NCI-H2081 treated with DMSO at 0.1 percent for 48 hours (cell line): Measurements from ENCODE around the gene KCNG2.

Experiments
- DNase-seq: peaks from one replicate; lab custom pipeline; 2025; lab: John Stamatoyannopoulos, UW

Gene KCNG2

DNA sequence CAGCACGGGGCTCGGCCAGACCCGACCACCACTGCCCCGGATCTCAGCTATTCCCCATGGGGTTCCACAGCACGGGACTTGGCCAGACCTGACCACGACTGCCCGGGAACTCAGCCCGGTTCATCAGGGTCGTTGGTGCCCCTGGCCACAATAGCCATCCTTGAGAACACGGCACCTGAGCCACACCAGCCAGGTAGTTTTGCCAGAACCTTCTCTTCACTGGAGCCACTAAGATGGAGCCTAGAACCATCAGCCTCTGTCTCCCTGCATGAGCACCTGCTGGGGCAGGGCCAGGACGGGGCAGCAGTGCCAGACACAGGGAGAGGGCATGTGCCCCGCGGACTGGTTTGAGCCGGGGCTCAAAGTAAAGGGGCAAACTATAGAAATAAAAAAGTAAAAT, 11.4 kb upstream of the KCNG2 start:
- DNase-seq, result no peak

DNA sequence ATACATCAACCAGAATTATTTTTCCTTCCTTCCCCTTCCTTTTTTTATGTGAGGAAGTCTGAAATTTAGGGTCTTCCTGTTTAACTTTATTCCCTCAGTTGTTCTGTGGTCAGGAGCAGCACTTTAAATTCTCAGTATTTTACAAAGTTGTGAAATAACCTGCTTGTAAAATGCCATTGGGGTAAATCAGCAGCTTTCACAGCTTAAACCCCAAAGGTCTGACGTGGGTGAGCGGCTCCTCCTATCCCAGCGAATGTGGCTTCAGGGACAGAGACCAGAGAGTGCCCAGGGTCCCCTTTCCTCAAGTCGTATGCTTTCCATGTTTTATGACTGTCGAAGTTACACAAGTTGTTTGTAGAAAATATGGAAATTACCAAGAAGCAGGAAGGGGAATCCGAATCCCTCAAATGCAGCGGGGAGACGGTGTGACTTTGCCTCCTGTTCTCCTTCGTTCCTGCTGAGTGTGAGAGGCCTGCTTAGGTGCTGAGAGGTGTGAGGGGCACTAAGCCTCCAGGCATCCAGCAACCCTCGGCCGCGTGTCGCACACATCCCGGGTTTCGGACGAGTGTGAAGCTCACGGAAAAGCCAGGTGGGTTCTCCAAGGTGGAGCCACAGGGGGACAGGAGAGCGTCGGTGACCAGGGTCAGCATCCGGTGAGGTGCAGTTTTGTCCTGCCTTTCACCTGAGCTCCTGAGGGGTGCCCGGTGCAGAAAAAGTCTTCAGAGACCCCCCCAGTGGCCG, 10.8 kb upstream of the KCNG2 start:
- DNase-seq, result no peak

DNA sequence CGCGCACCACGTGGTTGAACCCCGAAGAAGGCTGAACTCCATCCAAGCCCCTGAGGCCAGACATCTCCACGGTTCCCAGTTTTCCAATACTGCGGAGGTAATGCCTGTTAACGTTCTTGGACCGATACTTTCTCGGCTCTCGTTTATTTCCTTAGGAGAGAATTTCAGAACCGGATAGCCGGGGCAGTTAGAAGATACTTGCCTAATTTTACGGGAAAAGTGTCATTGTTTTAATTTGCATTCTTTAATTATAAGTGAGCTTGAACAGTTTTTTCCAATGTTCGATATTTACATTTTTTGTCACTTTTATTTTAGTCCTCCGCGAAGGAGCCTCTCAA, 10.2 kb upstream of the KCNG2 start:
- no peak for DNase-seq

DNA sequence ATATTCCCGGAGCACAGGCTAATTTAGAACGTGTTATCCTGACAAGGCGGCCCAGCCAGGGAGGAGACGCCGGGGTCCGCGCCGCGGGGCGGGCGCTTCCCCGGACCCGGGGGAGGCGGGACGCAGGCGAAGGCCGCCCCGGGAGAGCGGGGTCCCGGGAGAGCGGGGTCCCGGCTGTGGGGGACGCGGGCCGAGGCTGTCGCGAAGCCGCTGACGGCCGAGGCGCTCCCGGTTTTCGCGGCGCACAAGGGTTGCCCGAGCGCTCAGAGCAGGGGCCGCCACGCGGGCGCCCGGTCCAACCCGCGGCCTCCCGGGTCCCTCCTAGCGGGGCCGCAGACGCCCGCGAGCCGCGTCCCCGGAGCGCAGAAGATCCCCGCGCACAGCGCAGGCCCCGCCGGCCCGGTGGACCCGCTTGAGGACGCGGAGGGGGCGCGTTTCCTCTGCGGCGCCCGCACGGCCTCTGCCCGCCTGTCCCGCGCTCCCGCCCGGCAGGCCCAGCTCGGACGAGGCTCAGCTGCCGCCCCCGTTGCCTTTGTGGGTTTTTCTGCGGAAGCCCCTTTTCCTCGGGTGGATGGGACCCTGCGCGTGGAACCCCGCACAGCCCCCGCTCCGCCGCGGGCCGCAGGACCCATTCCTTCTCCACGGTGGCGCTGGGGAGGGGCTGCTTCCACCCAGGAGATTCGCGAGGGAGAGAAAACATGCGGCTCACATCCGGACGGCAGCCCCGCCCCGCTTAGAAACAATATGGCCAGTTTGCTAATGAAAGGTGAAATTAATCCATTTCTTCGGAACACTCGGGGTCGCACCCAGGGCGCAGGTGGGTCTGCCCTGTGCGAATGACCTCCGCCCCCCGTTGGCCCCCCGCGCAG, 9.6 kb upstream of the KCNG2 start:
- no peak for DNase-seq

DNA sequence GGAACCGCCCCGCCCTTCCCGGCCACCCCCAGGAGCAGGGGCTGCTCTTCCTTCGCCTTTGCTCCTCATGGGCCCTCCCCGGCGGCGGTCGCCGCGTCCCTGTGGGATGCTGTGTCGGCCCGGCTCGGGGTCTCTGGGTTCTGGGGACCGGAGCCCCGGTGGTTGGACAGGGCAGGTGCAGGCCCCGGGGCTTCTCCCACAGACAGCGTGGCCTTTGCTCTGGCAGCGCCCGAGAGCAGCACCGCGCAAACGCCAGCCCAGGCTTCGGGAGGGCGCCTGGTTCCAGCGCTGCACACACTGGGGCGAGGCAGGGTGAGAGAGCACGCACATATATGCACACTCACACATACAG, 9.0 kb upstream of the KCNG2 start:
- no peak for DNase-seq

DNA sequence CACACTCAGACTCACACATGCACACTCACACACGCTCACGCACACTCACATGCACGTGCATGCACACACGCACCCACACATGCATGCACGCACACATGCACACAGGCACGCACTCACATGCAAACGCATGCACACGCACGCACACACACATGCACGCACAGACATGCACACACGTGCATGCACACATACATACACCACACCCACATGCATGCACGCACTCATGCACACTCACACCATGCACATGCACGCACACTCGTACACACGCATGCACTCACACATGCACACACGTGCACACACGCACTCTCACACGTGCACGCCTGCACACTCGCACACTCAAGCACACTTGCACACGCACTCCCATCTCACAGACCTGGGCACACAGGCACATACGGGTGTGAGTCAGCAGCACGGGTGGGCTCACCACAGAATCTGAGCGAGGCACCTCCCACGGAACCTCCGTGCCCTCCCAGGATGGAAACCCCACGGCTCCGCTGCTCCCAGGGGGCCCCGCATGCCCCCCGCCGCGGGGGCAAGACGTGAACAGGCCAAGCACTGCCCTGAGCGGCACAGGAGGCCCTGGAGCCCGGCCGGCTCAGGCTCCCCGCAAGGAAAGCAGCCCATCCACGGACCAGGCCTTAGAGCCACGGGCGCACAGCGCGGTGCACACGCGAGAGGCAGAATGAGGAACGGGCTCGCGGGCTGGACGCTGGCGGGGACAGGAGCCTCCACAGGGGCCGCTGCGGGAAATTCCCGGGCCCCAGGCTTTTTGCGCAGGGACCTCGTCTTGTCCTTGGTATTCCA, 8.4 kb upstream of the KCNG2 start:
- no peak for DNase-seq

DNA sequence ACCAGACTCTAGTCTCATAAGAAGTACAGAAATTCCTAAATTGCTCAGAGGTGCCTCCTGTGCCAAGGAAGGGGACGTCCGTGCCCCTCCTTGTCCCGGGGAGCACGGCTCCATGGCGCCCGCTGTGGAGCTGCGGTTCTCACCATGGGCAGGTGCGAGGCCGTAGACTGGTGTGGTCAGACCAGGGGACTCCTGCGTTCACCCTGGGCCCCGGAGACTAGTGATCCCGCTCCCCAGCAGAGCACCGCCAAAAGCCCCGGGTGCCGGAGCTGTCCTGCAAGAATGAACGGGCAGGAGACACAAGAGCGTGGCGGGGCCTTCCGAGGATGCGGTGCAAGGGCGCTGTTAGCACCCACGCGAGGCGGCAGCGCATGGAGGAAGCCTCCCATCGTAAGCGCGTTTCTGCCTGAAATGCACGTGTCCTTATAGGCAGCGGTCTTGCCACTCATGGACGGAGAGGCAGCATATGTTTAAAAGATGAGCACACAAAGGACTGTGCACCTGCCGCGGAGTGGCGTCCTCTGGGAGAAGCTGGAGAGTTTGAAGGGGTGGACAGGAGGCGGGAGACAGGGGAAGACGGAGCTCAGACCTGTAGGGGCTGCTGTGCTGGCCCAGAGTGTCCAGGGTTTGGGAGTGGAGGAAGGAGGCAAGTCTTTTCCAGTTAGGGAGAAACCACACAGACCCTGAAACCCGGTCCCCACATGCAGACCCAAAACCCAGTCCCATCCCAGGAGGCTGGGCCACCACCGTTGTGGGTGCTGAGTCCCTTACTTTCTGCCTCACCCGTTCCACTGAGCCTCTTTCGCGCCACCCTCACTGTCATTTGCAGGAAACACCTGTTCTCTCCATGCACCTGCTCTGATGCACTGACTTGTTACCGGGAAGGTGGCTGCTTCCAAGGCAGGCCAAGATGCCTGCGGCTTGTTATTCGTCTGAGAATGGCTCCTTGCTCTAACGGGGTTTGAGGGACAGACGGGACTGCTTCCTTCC, 7.5 kb upstream of the KCNG2 start:
- no peak for DNase-seq

DNA sequence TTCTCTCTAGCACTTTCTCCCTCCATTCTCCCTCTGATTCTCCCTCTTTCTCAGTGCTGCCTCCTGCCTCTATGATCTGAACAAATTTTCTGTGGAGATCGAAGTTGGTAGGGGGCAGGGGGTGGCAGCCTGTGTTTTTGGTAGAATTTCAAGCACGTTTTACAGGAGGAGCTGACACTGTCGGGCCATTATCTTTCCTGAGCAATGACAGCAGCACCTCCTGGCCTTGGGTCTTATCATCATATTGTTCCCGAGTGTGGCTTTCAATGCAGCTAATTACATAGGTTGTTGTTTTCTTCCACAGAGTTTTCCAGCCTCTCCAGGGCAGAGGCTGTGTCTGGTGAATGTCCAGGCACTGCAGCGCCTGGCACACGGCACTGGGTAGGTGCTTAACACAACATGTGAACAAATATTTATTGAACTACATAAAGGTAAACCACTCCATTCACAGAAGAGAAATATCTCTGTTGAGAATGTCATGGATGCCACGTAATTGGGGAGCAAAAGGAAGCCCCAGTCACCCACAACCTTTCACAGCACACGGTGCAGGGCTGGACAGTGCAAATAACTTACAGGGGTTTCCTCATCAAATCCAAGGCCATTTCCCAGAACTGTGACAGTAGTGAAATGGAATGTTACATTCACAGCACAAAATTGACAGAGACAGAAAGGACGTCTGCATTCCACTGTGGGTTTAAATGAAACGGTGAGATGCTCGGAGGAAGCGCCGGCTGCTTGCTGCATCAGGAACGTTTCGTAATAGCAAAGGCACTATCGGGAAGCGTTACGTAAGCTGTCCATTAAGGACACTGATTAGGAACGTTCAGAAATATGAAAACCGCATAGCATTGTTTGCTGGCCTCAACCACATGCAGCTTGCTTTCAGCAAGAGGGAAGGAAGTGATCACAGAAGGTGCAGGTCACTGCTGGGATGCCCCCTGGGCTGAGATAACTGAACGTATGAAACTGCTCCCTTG, 6.5 kb upstream of the KCNG2 start:
- no peak for DNase-seq

DNA sequence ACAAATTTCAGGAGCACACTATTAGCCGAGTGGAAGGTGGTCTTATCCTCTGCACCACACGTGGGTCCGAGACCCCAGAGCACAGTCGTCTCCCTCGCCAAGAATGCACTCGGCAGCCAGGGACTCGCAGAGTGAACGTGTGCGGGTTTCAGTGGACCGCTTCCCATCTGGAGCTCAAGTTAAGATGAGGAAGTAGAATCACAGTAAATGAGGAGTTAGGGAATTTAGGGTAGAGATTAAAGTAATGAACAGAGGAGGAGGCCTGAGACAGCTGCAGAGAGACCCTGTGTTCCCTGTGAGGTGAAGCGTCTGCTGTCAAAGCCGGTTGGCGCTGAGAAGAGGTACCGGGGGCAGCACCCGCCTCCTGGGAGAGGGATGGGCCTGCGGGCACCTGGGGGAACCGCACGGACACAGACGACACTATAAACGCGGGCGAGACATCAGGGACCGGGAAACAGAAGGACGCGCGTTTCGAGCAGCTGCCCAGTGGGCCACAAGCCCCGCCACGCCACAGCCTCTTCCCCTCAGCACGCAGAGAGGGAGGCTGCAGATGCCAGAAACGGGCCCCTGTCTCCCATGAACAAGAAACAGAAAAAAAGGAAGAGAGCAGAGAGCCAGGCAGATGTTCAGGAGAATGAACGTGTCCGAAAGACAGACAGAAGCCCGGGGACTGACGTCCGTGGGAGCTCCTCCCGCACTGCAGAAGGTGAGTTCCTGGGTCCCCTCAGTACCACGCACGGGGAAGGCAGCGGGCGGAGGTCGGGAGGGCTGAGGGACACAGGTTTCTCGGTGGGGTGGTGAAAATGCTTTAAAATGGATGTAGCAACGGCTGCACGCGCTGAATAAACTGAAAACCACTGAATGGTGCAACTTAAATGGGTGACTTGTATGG, 5.4 kb upstream of the KCNG2 start:
- DNase-seq, result no peak

DNA sequence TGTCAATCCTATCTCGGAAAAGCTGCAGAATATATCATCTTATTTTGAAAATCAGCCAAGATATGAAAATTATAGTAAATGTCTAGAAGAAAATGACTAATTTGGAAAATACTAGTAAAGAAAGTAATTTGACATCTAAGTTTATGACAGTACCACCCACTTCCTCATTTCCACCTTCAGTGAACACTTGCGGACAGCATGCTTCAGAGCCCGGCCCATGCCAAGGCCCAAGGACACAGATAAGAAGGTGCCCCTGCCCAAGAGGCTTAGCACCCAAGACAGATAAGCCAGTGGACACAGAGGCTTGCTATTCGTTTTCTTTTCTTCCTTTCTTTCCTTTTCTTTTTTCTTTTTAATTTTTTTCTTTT, 4.8 kb upstream of the KCNG2 start:
- DNase-seq, result no peak

DNA sequence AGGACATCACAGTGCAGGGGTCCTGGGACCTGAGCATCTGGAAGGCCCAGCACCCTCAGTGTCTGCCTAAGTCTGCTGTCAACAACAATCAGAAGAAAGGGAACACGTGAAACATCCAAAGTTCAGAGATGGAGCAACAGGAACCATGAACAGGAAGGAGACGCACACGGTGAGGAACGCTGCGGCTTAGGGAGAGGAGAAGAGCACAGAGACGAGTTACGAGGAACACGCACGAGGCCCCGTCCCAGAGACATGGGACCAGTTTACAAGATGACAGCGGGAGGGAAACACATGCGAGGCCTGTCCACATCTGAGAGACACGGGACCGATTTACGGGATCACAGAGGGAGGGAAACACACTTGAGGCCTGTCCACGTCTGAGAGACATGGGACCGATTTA, 2.9 kb upstream of the KCNG2 start:
- no peak for DNase-seq

DNA sequence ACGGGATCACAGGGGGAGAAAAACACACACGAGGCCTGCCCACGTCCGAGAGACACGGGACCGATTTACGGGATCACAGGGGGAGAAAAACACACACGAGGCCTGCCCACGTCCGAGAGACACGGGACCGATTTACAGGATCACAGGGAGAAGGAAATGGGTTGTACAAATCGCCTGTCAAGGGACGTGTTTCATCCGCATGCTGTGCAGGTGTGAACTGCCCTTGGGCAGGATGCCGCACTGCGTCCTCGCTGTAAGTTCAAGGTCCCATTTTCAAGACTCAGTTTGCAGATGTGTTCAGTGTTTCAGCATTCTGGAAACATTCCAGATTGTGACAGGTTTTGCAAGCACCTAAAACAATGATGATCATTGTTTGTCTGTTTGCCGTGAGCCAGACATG, 2.3 kb upstream of the KCNG2 start:
- DNase-seq, result no peak

DNA sequence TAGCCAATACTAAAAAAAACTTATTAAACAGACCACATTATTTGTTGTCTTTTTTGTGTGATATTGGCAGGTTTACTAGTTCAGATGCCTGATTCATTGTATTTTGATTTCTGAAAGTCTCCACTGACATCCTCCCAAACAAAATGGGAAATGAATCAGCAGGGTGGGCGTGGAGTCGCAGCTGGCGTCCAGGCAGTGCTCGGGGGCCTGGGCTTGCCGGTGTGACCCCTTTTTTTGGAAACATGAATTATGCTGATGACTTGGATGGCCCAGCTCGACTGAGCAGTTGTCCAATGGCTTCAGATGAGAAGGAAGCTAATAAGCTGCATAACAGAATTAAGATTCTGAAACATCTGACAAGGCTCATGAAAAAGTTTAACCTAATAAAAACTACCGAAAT, 1.7 kb upstream of the KCNG2 start:
- DNase-seq, result no peak

DNA sequence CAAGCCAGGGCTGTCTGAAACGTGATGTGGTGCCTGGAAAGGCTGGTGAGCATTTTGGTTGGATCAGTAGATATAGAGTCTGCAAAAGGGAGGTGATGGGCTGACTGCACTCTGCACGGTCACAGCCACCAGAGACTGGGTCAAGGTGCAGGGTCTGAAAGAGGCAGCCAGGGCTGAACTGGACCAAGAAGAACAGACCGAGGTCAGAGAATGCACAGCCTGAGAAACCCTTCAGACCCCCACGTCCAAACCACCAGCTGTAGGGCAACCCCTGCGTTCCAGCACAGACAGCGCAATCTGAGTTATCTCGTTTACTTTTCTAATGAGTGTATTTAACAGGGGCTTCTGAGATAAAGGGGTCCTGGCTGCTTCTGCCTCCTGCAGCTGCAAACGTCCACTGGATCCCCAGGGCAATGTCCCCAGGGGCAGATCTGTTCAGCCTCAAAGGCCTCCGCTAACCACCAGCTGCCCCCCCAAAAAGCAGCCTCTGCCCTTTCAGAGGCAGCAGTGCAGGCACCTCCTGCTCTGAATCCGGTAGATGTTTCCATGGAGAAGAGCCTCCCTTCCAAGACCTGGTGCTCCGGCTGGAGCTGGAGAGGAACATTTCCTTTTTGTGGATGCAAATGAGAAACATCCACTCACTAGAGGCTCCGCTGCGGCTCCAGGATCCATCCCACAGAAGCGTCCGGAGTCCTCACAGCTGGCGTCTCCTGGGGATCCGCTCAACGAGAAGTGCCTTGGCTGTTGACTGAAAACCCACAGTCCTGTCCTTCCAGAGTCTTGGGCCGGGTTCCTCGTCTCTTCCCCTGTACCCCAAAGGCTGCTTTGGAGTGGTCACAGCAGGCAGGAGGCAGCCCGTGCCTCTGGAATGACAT, 970 bp upstream of the KCNG2 start:
- no peak for DNase-seq

DNA sequence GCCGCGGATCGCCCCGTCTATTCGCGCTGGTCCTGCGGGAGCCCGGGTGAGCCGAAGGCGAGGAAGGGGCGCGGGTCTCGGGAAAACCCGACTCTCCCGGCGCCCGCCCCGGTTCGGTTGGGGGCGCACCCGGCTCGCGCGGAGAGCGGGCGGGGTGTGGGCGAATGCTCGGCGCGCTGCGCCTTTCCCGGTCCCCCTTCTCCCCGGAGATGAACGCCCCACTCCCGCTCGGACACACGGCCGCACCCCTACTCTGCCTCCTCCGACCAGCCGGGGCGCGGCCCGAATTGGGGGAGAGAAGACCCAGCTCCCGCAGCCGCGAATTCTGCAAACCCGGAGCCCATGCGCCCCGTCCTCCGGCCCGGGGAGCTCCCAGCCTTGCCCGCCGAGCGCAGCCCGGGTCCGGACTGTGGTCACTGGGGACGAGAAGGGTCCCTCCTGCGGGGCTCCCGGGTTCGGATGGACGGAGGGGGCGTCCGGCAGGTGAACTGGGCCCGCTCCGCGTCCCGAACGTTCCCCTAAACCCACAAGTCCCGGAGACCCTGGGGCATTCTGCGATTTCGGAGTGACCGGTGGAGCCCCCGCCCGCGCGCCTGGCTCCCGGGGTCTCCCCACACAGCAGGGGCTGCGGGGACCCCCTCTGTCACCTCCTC, 734 bp downstream of the KCNG2 start:
- DNase-seq, result no peak

DNA sequence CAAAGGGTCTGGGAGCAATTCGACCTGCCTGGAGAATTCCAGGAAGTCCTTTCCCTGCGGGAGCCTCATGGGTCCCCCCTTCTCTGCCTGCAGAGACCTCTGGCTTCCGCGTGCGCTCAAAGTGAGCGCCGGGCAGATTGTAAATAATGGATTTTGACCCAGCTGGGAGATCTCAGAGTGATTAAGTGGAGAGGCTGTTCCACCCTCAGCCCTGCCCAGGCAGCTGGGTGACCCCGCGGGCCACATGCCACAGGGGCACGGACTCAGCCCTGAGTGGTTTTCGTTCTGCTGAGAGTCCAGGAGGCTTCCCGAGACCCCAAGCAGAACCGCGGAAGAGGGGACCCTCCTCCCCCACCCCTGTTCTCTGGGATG, 1.2 kb downstream of the KCNG2 start:
- no peak for DNase-seq

DNA sequence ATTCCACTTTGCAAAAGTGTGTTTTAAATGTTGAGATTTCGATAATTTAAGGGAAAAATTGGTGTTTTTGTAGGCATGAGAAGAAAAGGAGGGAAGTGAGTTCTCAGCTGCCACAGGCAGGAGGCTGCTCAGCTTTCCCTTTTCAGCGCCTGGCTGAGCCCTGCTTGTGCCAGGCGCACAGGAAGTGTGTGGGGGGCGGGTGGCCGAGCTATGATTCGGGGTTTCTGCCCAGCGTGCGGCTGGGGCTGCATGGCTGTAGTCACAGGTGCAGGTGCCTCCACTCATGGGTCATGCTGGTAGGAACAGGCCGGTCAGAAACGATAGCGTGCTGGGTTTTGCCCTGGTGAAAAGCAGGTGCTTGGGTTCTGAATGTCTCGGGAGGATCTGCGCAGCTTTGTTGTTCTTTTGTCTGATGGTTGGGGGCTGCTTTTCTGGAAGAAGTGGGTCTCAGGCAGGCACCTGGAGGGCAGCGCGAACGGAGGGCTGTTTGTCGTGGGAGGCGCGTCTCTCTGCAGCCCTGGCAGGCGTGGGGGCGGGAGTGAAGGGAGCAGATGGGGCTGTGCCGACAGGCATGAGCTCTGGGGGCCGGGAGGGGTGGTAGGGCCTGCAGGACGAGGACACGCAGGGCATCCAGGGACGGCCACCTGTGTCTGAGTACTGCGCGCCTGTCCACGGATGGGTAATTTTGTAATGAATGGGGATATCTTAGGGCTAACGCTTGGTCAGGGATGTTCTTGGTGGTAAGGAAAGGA, 2.1 kb downstream of the KCNG2 start:
- DNase-seq, result no peak
